Measurements from ENCODE around the gene SPAG16. TPM values are rescaled to one million over a fixed set of nuclear protein-coding genes. Genes with fewer than 3 reads are reported as not detected.

The SPAG16 gene
- total RNA-seq, 1 experiment from 2014 or later: 17.2 TPM

- intact Hi-C loops (cut with micrococcal nuclease): loop anchor here (1.0 to 10.0 kb wide), 6 partner anchors 99 to 1156 kb away; no protein-coding TSS in a partner anchor
- Histone ChIP-seq H3K36me3 (ENCODE audit: low read depth, low read length) (no peaks in the 10 kb centered on the region), H3K9ac (ENCODE audit: low read length) (no peak within 1 kb of the TSS), H3K4me1 (ENCODE audit: insufficient read depth, low read length) (0 out of 2 replicates have a peak, but pooled peaks cover 4% of the 10 kb centered on the region), H4K20me1 (ENCODE audit: low read length) (no peaks in the 10 kb centered on the region), H2AFZ (ENCODE audit: low read length) (no peak within 1 kb of the TSS), H3K79me2 (ENCODE audit: low read length) (no peaks in the 10 kb centered on the region), H3K27ac (ENCODE audit: low read length) (no peak within 1 kb of the TSS), H3K27me3 (ENCODE audit: low read length) (no peaks in the 10 kb centered on the region), H3K4me3 (ENCODE audit: low read length) (no peak within 1 kb of the TSS), H3K9me3 (ENCODE audit: low read length) (no peaks in the 10 kb centered on the region), H3F3A (ENCODE audit: low read length, unreplicated experiment) (no peaks in the 10 kb centered on the region), H3K9me2 (replicated peaks; ENCODE audit: low read length) (no peaks in the 10 kb centered on the region), H3K4me2 (ENCODE audit: low read length) (peak within 1 kb of the TSS; percentile 40; the same call in 1 of the 2 replicates)
- peak; percentile 100 for ATAC-seq
- peak; percentile 87 for DNase-seq
- CTCF ChIA-PET: interaction anchor here (0.5 to 1.0 kb wide), 5 partner anchors 332 to 608 kb away, joined by 3 to 9 read pairs (median 4); no protein-coding TSS in a partner anchor
- POLR2A ChIA-PET (ENCODE audit: unreplicated experiment): interaction anchor here (0.5 kb wide), 1 partner anchor 854 kb away, joined by 3 read pairs; no protein-coding TSS in a partner anchor
- TF ChIP-seq EZH2phosphoT487 (IDR thresholded peaks at IDR 0.05; ENCODE audit: borderline replicate concordance, low read length) (no peak), CTCF (conservative IDR thresholded peaks at IDR 0.05; ENCODE audit: low read depth, low read length) (no peak), EZH2 (IDR thresholded peaks at IDR 0.05; ENCODE audit: low read length, unreplicated experiment) (no peak)
- no TSS peak for BruUV-seq (replicated peaks)
Measured at GRCh38 chr2:214410918-214411554, 1126.8 kb downstream of the SPAG16 start, which contains the start of gene VWC2L. Gene VWC2L (plus strand): TSS chr2:214411054. CDS start chr2:214414194, 3,140 bp downstream.

- intact Hi-C loops (cut with micrococcal nuclease): loop anchor here (5.0 to 10.0 kb wide), 4 partner anchors 100 to 1158 kb away; no protein-coding TSS in a partner anchor
- H3K36me3 ChIP-seq (ENCODE audit: low read depth, low read length): no peaks in the 10 kb centered on the region
- no TSS peak for BruUV-seq (replicated peaks)
- H3K9me3 ChIP-seq (ENCODE audit: low read length): no peaks in the 10 kb centered on the region
- H3K4me2 ChIP-seq (ENCODE audit: low read length): no peak overlapping the region
- DNase-seq (no peak), ATAC-seq (no peak)
- ChIA-PET CTCF (no interaction called here), POLR2A (ENCODE audit: unreplicated experiment) (no interaction called here)
- H2AFZ ChIP-seq (ENCODE audit: low read length): no peak overlapping the region
- no peaks in the 10 kb centered on the region for H3F3A ChIP-seq (ENCODE audit: low read length, unreplicated experiment)
- H3K4me1 ChIP-seq (ENCODE audit: insufficient read depth, low read length): 0 out of 2 replicates have a peak, but pooled peaks cover 4% of the 10 kb centered on the region
- TF ChIP-seq EZH2phosphoT487 (IDR thresholded peaks at IDR 0.05; ENCODE audit: borderline replicate concordance, low read length): no peak
- no peak for TF ChIP-seq CTCF (conservative IDR thresholded peaks at IDR 0.05; ENCODE audit: low read depth, low read length)
- no peak for TF ChIP-seq EZH2 (IDR thresholded peaks at IDR 0.05; ENCODE audit: low read length, unreplicated experiment)
- no peaks in the 10 kb centered on the region for H3K27me3 ChIP-seq (ENCODE audit: low read length)
- no peaks in the 10 kb centered on the region for H4K20me1 ChIP-seq (ENCODE audit: low read length)
- no peak overlapping the region for H3K27ac ChIP-seq (ENCODE audit: low read length)
- no peaks in the 10 kb centered on the region for H3K9me2 ChIP-seq (replicated peaks; ENCODE audit: low read length)
- H3K79me2 ChIP-seq (ENCODE audit: low read length): no peaks in the 10 kb centered on the region
- H3K4me3 ChIP-seq (ENCODE audit: low read length): no peak overlapping the region
- H3K9ac ChIP-seq (ENCODE audit: low read length): no peak overlapping the region
Measured at GRCh38 chr2:214412679-214413078, 1128.4 kb downstream of the SPAG16 start.

GRCh38 chr2:214436470-214436869 is 1152.2 kb downstream of the SPAG16 start:
- DNase-seq (no peak), ATAC-seq (no peak)
- H4K20me1 ChIP-seq (ENCODE audit: low read length): no peaks in the 10 kb centered on the region
- TF ChIP-seq EZH2phosphoT487 (IDR thresholded peaks at IDR 0.05; ENCODE audit: borderline replicate concordance, low read length) (no peak), CTCF (conservative IDR thresholded peaks at IDR 0.05; ENCODE audit: low read depth, low read length) (no peak), EZH2 (IDR thresholded peaks at IDR 0.05; ENCODE audit: low read length, unreplicated experiment) (no peak)
- H3K9me2 ChIP-seq (replicated peaks; ENCODE audit: low read length): no peaks in the 10 kb centered on the region
- no peaks in the 10 kb centered on the region for H3F3A ChIP-seq (ENCODE audit: low read length, unreplicated experiment)
- no peak overlapping the region for H3K9ac ChIP-seq (ENCODE audit: low read length)
- ChIA-PET CTCF (no interaction called here), POLR2A (ENCODE audit: unreplicated experiment) (no interaction called here)
- H2AFZ ChIP-seq (ENCODE audit: low read length): no peak overlapping the region
- no peak overlapping the region for H3K4me2 ChIP-seq (ENCODE audit: low read length)
- H3K79me2 ChIP-seq (ENCODE audit: low read length): no peaks in the 10 kb centered on the region
- no peak overlapping the region for H3K4me3 ChIP-seq (ENCODE audit: low read length)
- no peaks in the 10 kb centered on the region for H3K27me3 ChIP-seq (ENCODE audit: low read length)
- no peak overlapping the region for H3K27ac ChIP-seq (ENCODE audit: low read length)
- H3K9me3 ChIP-seq (ENCODE audit: low read length): no peaks in the 10 kb centered on the region
- intact Hi-C loops (cut with micrococcal nuclease): no loop called here
- H3K36me3 ChIP-seq (ENCODE audit: low read depth, low read length): no peaks in the 10 kb centered on the region
- no peaks in the 10 kb centered on the region for H3K4me1 ChIP-seq (ENCODE audit: insufficient read depth, low read length)
- BruUV-seq (replicated peaks): no TSS peak
